H1 (cell line): Measurements from ENCODE around the gene PROSER2. TPM values are rescaled to one million over a fixed set of nuclear protein-coding genes. Genes with fewer than 3 reads are reported as not detected.

Experiments
- CTCF ChIA-PET: fragments of 300-600 bp; sonication (Branson Sonifier 250); formaldehyde crosslinking; loops from one replicate; lab custom pipeline; 2021; ENCODE audit not compliant: partially characterized antibody; lab: Charles Lee
- POLR2A ChIA-PET: fragments of 300-600 bp; sonication (Branson Sonifier 250); formaldehyde crosslinking; loops from one replicate; lab custom pipeline; 2021; ENCODE audit warnings: inconsistent platforms; ENCODE audit not compliant: partially characterized antibody; lab: Charles Lee
- DNase-seq, 2 experiments: peaks; one replicate each; pipeline versions ENCODE4 v3.0.0 to v3.0.0-alpha.2; 2010 to 2022; ENCODE audit warnings: low spot score in 2 of 2, low read depth in 1 of 2, mixed read lengths in 1 of 2
- FAIRE-seq: peaks from 2 replicates; lab custom pipeline; 2011; peaks lifted over from hg19 to GRCh38; lab: Jason Lieb, UNC
- H2AFZ ChIP-seq: 2 replicates; pipeline ENCODE4 v1.8.1; 2012; ENCODE audit warnings: low read length, inconsistent platforms
- H2AK5ac ChIP-seq: 2 replicates; pipeline ENCODE4 v1.6.1; 2013; ENCODE audit warnings: low read depth, low read length
- H2BK120ac ChIP-seq: replicated peaks from 2 replicates; pipeline ENCODE3; 2013; ENCODE audit warnings: low read depth, low read length, inconsistent platforms
- H2BK12ac ChIP-seq: 2 replicates; pipeline ENCODE4 v1.6.1; 2013; ENCODE audit warnings: low read depth, low read length
- H2BK15ac ChIP-seq: 2 replicates; pipeline ENCODE4 v1.6.1; 2013; ENCODE audit warnings: low read length
- H2BK20ac ChIP-seq: 2 replicates; pipeline ENCODE4 v1.6.1; 2013; ENCODE audit warnings: low read length
- H2BK5ac ChIP-seq: 2 replicates; pipeline ENCODE4 v1.6.1; 2013; ENCODE audit warnings: low read depth, low read length
- H3K14ac ChIP-seq: 2 replicates; pipeline ENCODE4 v1.6.1; 2013; ENCODE audit warnings: inconsistent platforms; ENCODE audit not compliant: insufficient read length
- H3K18ac ChIP-seq: 2 replicates; pipeline ENCODE4 v1.6.1; 2013; ENCODE audit warnings: low read length; ENCODE audit errors: extremely low read depth
- H3K23ac ChIP-seq: 2 replicates; pipeline ENCODE4 v1.6.1; 2013; ENCODE audit warnings: inconsistent platforms; ENCODE audit not compliant: insufficient read length
- H3K23me2 ChIP-seq: 2 replicates; pipeline ENCODE4 v1.6.1; 2013; ENCODE audit warnings: low read depth, low read length
- H3K27ac ChIP-seq: 2 replicates; pipeline ENCODE4 v1.6.1; 2011; ENCODE audit warnings: low read depth, low read length, inconsistent platforms
- H3K27me3 ChIP-seq, 4 experiments: replicated peaks in 1 of 4; 1 replicate in 1 of 4; 2 replicates in 3 of 4; pipeline versions ENCODE4 v1.6.1 to v1.8.1; 2011 to 2013; ENCODE audit warnings: low read length in 3 of 4, mild to moderate bottlenecking in 3 of 4, inconsistent platforms in 2 of 4, mixed read lengths in 2 of 4, moderate library complexity in 1 of 4; ENCODE audit not compliant: control insufficient read depth in 3 of 4, insufficient read depth in 3 of 4; ENCODE audit errors: extremely low read depth in 1 of 4
- H3K36me3 ChIP-seq, 4 experiments: 2 replicates each; pipeline versions ENCODE4 v1.6.1 to v1.8.1; 2011 to 2013; ENCODE audit warnings: mild to moderate bottlenecking in 4 of 4, low read length in 3 of 4, moderate library complexity in 2 of 4, control low read depth in 1 of 4, inconsistent platforms in 1 of 4; ENCODE audit not compliant: insufficient read depth in 4 of 4, control insufficient read depth in 2 of 4
- H3K4ac ChIP-seq: replicated peaks from 2 replicates; pipeline ENCODE3; 2013; ENCODE audit warnings: low read length, low read depth, mixed read lengths, inconsistent platforms; ENCODE audit not compliant: insufficient read length
- H3K4me1 ChIP-seq, 4 experiments: replicated peaks in 1 of 4; 1 replicate in 1 of 4; 2 replicates in 3 of 4; pipeline versions ENCODE4 v1.6.1 to v1.8.1; 2011 to 2013; ENCODE audit warnings: low read length in 3 of 4, inconsistent platforms in 2 of 4, mixed read lengths in 1 of 4; ENCODE audit not compliant: insufficient read depth in 4 of 4, control insufficient read depth in 3 of 4
- H3K4me2 ChIP-seq, 2 experiments: 2 replicates each; pipeline versions ENCODE4 v1.6.1 to v1.8.1; 2011 to 2013; ENCODE audit warnings: low read depth in 2 of 2, low read length in 2 of 2, control low read depth in 1 of 2, inconsistent platforms in 1 of 2, mild to moderate bottlenecking in 1 of 2; ENCODE audit not compliant: insufficient read depth in 1 of 2
- H3K4me3 ChIP-seq, 4 experiments: fragments of 200-600, 300-600 bp in 1 of 4; sonication (generic), shearing (Covaris generic), sonication (Bioruptor Twin) in 1 of 4; 2 replicates each; pipeline versions ENCODE4 v1.5.1 to v1.8.1; 2011 to 2016; ENCODE audit warnings: low read length in 4 of 4, low read depth in 3 of 4, control low read depth in 2 of 4, inconsistent platforms in 2 of 4, mild to moderate bottlenecking in 2 of 4, mixed read lengths in 1 of 4, moderate library complexity in 1 of 4; ENCODE audit not compliant: insufficient read depth in 2 of 4; ENCODE audit errors: extremely low read depth in 1 of 4
- H3K56ac ChIP-seq: replicated peaks from 2 replicates; pipeline ENCODE3; 2013; ENCODE audit warnings: low read depth, mild to moderate bottlenecking, mixed read lengths, low read length, inconsistent platforms; ENCODE audit not compliant: insufficient read length
- H3K79me1 ChIP-seq: 2 replicates; pipeline ENCODE4 v1.6.1; 2013; ENCODE audit warnings: low read depth, low read length, control low read depth
- H3K79me2 ChIP-seq, 2 experiments: 2 replicates each; pipeline versions ENCODE4 v1.6.1 to v1.8.1; 2012 to 2013; ENCODE audit warnings: low read length in 2 of 2, mild to moderate bottlenecking in 2 of 2, inconsistent platforms in 1 of 2; ENCODE audit not compliant: insufficient read depth in 2 of 2, control insufficient read depth in 1 of 2
- H3K9ac ChIP-seq, 4 experiments: replicated peaks in 1 of 4; 1 replicate in 1 of 4; 2 replicates in 3 of 4; pipeline versions ENCODE4 v1.6.1 to v1.8.1; 2011 to 2013; ENCODE audit warnings: low read depth in 3 of 4, low read length in 3 of 4, control low read depth in 2 of 4, mild to moderate bottlenecking in 2 of 4, moderate library complexity in 2 of 4, inconsistent platforms in 1 of 4; ENCODE audit errors: extremely low read depth in 1 of 4
- H3K9me3 ChIP-seq, 2 experiments: 2 replicates each; pipeline versions ENCODE4 v1.6.1 to v1.8.1; 2012 to 2013; ENCODE audit warnings: mild to moderate bottlenecking in 2 of 2, moderate library complexity in 2 of 2, control low read depth in 1 of 2, inconsistent platforms in 1 of 2, low read depth in 1 of 2, low read length in 1 of 2, mixed read lengths in 1 of 2; ENCODE audit not compliant: insufficient read depth in 2 of 2
- H4K20me1 ChIP-seq, 2 experiments: replicated peaks in 1 of 2; 2 replicates each; pipeline versions ENCODE3 to v1.8.1; 2011 to 2013; ENCODE audit warnings: inconsistent platforms in 2 of 2, low read length in 2 of 2, mild to moderate bottlenecking in 1 of 2; ENCODE audit not compliant: insufficient read depth in 2 of 2, control insufficient read depth in 1 of 2
- H4K5ac ChIP-seq: 2 replicates; pipeline ENCODE4 v1.6.1; 2013; ENCODE audit warnings: low read length, low read depth, mixed read lengths, inconsistent platforms; ENCODE audit not compliant: insufficient read length
- H4K8ac ChIP-seq: 2 replicates; pipeline ENCODE4 v1.8.0; 2013; ENCODE audit warnings: mild to moderate bottlenecking, moderate library complexity, low read length, inconsistent platforms; ENCODE audit not compliant: insufficient read depth; ENCODE audit errors: extremely low read depth
- H4K91ac ChIP-seq: replicated peaks from 2 replicates; pipeline ENCODE3; 2013; ENCODE audit warnings: low read length, mixed read lengths, inconsistent platforms; ENCODE audit not compliant: insufficient read length
- ATF3 ChIP-seq: IDR thresholded peaks from 2 replicates; pipeline ENCODE4 v1.6.1; 2011; ENCODE audit warnings: low read depth, mild to moderate bottlenecking, low read length; ENCODE audit not compliant: insufficient read depth
- BACH1 ChIP-seq: IDR thresholded peaks from 2 replicates; pipeline ENCODE4 v1.6.1; 2012; ENCODE audit warnings: low read length, improper control_type of control experiment
- CBX5 ChIP-seq: fragments of 300-800, 300-1000 bp; sonication (generic); IDR thresholded peaks from 2 replicates; pipeline ENCODE4 v1.7.1; 2016; ENCODE audit warnings: antibody characterized with exemption, low read length, low read depth
- CEBPB ChIP-seq: IDR thresholded peaks from 2 replicates; pipeline ENCODE4 v1.6.1; 2012; ENCODE audit warnings: low read depth, low read length
- CREB1 ChIP-seq: IDR thresholded peaks from 2 replicates; pipeline ENCODE4 v1.6.1; 2012; ENCODE audit warnings: inconsistent platforms
- GTF2F1 ChIP-seq: IDR thresholded peaks from 2 replicates; pipeline ENCODE4 v1.6.1; 2012; ENCODE audit warnings: low read depth, low read length, improper control_type of control experiment, borderline replicate concordance
- JUN ChIP-seq: IDR thresholded peaks from 2 replicates; pipeline ENCODE4 v1.6.1; 2011; ENCODE audit warnings: low read depth, mild to moderate bottlenecking, improper control_type of control experiment, low read length
- KDM5A ChIP-seq: fragments of 200-600 bp; IDR thresholded peaks from 2 replicates; pipeline ENCODE4 v1.7.1; 2012; ENCODE audit warnings: mild to moderate bottlenecking, low read length, inconsistent platforms, mixed read lengths
- NANOG ChIP-seq: IDR thresholded peaks from 2 replicates; pipeline ENCODE4 v1.6.1; 2011; ENCODE audit warnings: low read length, low read depth, mild to moderate bottlenecking, inconsistent platforms; ENCODE audit not compliant: insufficient read depth, poor library complexity, severe bottlenecking
- RAD21 ChIP-seq, 2 experiments: IDR thresholded peaks in 1 of 2; conservative IDR thresholded peaks in 1 of 2; 2 replicates each; pipeline ENCODE4 v1.6.1; 2011; ENCODE audit warnings: low read depth in 2 of 2, low read length in 2 of 2, improper control_type of control experiment in 1 of 2, inconsistent platforms in 1 of 2, mild to moderate bottlenecking in 1 of 2, moderate library complexity in 1 of 2
- RNF2 ChIP-seq: fragments of 200-900, 300-1000 bp; sonication (generic); IDR thresholded peaks from 2 replicates; pipeline ENCODE4 v1.7.1; 2016; ENCODE audit warnings: borderline replicate concordance, low read depth, mild to moderate bottlenecking, antibody characterized with exemption, low read length; ENCODE audit not compliant: poor library complexity, severe bottlenecking; ENCODE audit errors: missing control alignments
- TCF12 ChIP-seq: IDR thresholded peaks from 2 replicates; pipeline ENCODE4 v1.6.1; 2011; ENCODE audit warnings: low read depth, mild to moderate bottlenecking, low read length
- WGBS, 2 experiments: shearing (Covaris generic) in 1 of 2; methylation state at CpG; one replicate each; pipeline versions ENCODE4 v1.1.6 to v1.1.7; 2013 to 2015; ENCODE audit warnings: low lambda C conversion rate in 2 of 2, mixed read lengths in 2 of 2, inconsistent platforms in 1 of 2, low coverage in 1 of 2, missing lambda C conversion rate in 1 of 2; ENCODE audit not compliant: insufficient replicate concordance in 2 of 2, insufficient coverage in 1 of 2, insufficient read length in 1 of 2; ENCODE audit errors: extremely low coverage in 1 of 2, missing lambda C conversion rate in 1 of 2; 5-methylcytosine and 5-hydroxymethylcytosine counted together
- polyA plus RNA-seq, 7 experiments: library from polyadenylated mRNA; depleted of rRNA in 3 of 7; stranded (reverse) in 5 of 7; unstranded in 2 of 7; fragments of >200 nt in 5 of 7; fragments of 200-250 nt in 2 of 7; gene quantifications; 1 replicate in 5 of 7; 2 replicates in 1 of 7; 4 replicates in 1 of 7; pipeline versions ENCODE4 v1.2.1 to v1.2.3, GENCODE V29; 2011 to 2013; ENCODE audit warnings: missing spikeins in 2 of 7, mixed read lengths in 2 of 7
- total RNA-seq: library from RNA; stranded (reverse); fragmentation: NEBNext Ultra II Directional; extraction: Animal tissue kit (Norgen Biotek cat#: 25700); gene quantifications from 2 replicates; pipeline ENCODE4 v1.2.1, GENCODE V29; 2021

PROSER2 gene
- total and polyA plus RNA-seq, 2 of the 8 experiments (the other 6 are each of a cell fraction or from before 2014, with no cell fraction given), result 3.9 to 13.7 TPM

GRCh38 chr10:11827006-11827405, 3.9 kb downstream of the PROSER2 start:
- no peak for DNase-seq
- 83% methylated on average over 10 of the region's 10 CpGs; no CpG with 5 or more reads in 1 of the 2 experiments for WGBS, 2 experiments
- Histone ChIP-seq H3K27me3 (peaks cover 0 to 3% (median 0%) of the 10 kb centered on the region in 4 experiments; a peak in 2 of 7 replicates), H3K9ac (no peak overlapping the region), H3K27ac (no peak overlapping the region), H3K9me3 (no peaks in the 10 kb centered on the region), H3K14ac (no peak overlapping the region), H2AFZ (no peak overlapping the region), H2BK15ac (no peak overlapping the region), H3K18ac (no peak overlapping the region), H2BK5ac (no peak overlapping the region), H4K5ac (no peak overlapping the region), H4K91ac (no peak overlapping the region), H3K79me1 (peaks cover 2% of the 10 kb centered on the region; the same call in 1 of the 2 replicates), H3K4me3 (no peak overlapping the region), H3K4me1 (peaks cover 2 to 9% (median 5%) of the 10 kb centered on the region in 4 experiments; a peak in 4 of 7 replicates), H3K56ac (no peak overlapping the region), H2BK120ac (no peak overlapping the region), H4K8ac (no peak overlapping the region), H3K23me2 (no peaks in the 10 kb centered on the region; the same call in 1 of the 2 replicates), H3K4ac (no peak overlapping the region), H3K36me3 (no peaks in the 10 kb centered on the region), H2BK12ac (no peak overlapping the region), H2BK20ac (no peak overlapping the region), H3K79me2 (peaks cover 0 to 29% of the 10 kb centered on the region in 2 experiments; a peak in 3 of 4 replicates), H3K4me2 (no peak overlapping the region), H3K23ac (no peak overlapping the region), H2AK5ac (no peak overlapping the region), H4K20me1 (peaks cover 0 to 2% of the 10 kb centered on the region in 2 experiments)
- ChIA-PET CTCF (interaction anchor here (0.6 to 2.9 kb wide), 11 partner anchors 11 to 97 kb away, joined by 3 to 11 read pairs (median 3); no protein-coding TSS in a partner anchor), POLR2A (no interaction called here)
- no peak for FAIRE-seq
- TF ChIP-seq RAD21 (IDR thresholded peaks at IDR 0.05 in 1 of 2, conservative IDR thresholded peaks at IDR 0.05 in 1 of 2; ENCODE audit: low read depth in 2 of 2, low read length in 2 of 2) (no peak), KDM5A (no peak), JUN (no peak), BACH1 (no peak), GTF2F1 (no peak), TCF12 (no peak), CBX5 (no peak), CEBPB (no peak), NANOG (no peak), ATF3 (no peak), RNF2 (no peak), CREB1 (no peak)
